C4-2B (cell line): ENCODE measurements around the gene FHL3.

Experiments
- H3K27ac ChIP-seq: fragments of 450-650 bp; 2 replicates; pipeline ENCODE4 v1.5.1; 2017
- ZFX ChIP-seq: fragments of 450-650 bp; IDR thresholded peaks from 2 replicates; pipeline ENCODE4 v1.6.1; 2017
- TF ChIP-seq, protein P1 (sequence below): fragments of 450-650 bp; conservative IDR thresholded peaks from 2 replicates; pipeline ENCODE4 v1.5.1; 2017; ENCODE audit warnings: mild to moderate bottlenecking

Gene FHL3, protein sequence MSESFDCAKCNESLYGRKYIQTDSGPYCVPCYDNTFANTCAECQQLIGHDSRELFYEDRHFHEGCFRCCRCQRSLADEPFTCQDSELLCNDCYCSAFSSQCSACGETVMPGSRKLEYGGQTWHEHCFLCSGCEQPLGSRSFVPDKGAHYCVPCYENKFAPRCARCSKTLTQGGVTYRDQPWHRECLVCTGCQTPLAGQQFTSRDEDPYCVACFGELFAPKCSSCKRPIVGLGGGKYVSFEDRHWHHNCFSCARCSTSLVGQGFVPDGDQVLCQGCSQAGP

DNA sequence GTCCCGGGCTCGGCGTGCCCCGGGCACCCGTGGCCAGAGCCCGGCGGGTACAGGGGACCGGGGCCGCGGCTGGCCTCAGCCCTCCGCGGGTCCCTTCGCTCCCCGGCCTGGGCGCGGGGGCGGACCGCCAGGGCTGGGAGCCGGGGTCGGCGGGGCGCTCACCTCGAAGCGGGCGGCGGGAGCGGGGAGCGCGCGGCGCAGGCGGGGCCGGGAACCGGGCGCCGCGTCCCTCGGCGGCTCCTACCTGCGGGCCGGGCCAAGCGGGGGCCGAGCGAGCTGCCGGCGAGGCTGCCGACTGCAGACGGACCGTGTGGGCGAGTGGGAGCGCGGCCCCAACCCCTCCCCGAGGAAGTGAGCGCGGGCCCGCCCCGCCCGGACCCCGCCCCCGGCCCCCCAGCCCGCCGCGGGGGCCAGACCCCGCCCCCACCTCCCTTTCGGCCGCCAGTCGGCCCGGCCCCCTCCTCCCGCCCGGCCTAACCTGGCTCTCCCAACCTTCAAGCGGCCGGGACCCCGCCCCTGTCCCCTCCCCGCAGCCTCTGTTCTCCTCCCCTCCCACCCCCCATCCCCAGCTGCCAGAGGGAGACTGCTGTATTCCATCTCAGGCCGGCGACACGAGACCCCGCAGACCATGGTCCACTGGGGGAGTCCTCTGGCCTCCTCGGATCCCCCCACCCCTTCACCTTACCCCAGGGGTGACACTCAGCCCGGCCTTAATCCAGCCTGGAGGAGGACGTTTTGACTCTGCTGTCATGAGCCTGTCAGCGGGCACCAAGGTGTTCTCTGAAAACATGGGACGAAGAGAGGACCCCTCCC is at the start of gene FHL3:
Gene FHL3 (minus strand): TSS at position 320 of the 813 bp plus-strand sequence. CDS start 6,102 bp downstream, outside the sequence.
- no peak for TF ChIP-seq ZFX
- TF ChIP-seq, protein P1, sequence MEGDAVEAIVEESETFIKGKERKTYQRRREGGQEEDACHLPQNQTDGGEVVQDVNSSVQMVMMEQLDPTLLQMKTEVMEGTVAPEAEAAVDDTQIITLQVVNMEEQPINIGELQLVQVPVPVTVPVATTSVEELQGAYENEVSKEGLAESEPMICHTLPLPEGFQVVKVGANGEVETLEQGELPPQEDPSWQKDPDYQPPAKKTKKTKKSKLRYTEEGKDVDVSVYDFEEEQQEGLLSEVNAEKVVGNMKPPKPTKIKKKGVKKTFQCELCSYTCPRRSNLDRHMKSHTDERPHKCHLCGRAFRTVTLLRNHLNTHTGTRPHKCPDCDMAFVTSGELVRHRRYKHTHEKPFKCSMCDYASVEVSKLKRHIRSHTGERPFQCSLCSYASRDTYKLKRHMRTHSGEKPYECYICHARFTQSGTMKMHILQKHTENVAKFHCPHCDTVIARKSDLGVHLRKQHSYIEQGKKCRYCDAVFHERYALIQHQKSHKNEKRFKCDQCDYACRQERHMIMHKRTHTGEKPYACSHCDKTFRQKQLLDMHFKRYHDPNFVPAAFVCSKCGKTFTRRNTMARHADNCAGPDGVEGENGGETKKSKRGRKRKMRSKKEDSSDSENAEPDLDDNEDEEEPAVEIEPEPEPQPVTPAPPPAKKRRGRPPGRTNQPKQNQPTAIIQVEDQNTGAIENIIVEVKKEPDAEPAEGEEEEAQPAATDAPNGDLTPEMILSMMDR: no peak
- peak within 1 kb of the TSS; percentile 32 for H3K27ac ChIP-seq

DNA sequence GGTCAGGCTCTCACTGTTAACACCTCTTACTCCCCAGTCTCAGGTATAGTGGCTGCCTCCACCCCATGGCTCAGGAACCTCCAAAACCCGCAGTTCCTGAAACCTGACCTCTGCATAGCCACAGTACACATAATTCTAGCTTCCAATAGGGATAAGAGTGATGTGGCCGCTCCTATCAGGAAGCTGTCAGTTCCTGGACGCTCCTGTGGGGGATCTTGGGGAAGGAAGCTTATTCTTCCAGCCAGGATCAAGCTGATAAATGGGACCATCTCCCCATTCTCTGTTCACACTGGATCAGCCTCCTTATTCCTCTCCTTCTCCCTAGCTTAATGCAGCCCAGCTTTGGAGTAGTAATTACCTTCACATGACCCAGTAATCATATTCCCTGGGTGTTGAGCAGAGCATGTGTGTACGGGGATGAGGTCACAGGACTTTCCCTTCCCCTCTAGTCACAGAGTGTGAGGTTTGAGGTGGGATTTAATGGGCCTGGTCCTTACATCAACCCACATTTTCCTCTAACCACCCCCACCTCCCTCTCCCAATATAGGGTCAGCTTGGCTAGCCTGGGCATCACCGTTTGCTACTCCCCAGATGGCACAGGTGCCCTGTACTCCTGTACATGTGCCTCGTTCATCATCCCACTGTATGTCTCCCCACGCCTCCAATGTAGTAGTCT is 48.2 kb upstream of the FHL3 start:
- peak overlapping the region; percentile 4; the same call in 1 of the 2 replicates for H3K27ac ChIP-seq
- TF ChIP-seq, protein P1: no peak
- TF ChIP-seq ZFX: no peak

- no peak for TF ChIP-seq ZFX
- TF ChIP-seq, protein P1: no peak
- H3K27ac ChIP-seq: peak overlapping the region; percentile 4; the same call in 1 of the 2 replicates
Observed at GRCh38 chr1:38052750-38053415, 47.6 kb upstream of the FHL3 start.

DNA sequence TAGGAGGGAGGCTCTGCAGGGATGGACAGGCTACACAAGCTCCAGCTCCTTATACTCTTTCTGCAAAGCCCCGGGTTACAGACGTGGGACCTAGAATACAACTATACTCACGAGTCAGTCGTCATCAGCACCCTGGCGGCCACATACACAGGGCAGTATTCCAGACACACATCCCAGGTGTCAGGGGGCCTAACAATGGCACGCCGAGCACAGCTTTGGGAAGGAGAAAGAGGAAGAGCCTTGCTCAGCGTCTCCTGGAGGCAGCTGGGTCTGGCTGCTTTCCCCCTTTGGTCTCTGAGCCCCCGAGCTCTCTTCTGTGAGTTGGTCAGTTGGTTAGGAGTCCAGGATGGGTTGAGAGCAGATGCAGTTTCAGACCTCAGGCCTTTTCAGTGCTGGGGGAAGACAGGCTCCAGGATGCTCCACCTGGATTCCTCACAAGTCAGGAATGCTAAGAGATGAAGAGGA is 45.8 kb upstream of the FHL3 start:
- TF ChIP-seq ZFX: no peak

DNA sequence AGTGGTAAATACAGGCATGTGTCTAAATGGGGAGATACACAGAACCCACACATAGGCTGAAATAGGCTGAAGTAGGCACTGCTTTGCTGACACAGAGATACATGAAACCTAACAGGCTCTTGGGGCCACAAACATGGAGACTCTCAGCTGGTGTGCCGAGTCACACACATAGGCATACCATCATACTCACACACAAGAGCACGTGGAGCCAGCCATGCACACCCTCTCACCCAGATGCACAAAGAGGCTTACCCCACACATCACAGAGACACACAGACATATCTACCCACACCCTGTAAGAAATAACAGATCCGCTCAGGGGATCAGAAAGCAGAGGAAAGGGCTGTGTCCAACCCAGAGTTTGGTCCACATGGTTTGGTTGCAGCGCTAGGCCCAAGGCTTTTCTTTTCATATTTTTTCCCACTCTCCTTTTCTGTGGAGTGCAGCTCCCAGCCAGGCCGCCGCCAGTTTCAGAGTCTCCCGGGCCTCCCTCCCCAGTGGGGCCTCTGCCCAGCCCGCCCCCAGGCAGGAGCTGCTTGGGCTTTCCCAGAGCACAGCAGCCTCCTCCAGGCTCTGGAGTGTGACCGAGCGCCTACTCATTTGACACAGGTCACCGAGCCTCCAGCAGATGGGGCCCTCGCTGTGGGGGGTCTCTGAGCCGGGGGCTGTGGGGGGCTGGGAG is 45.2 kb upstream of the FHL3 start:
- TF ChIP-seq, protein P1: no peak
- TF ChIP-seq ZFX: no peak
- H3K27ac ChIP-seq: no peak overlapping the region

More for the DNA sequence above, 45.8 kb upstream of the FHL3 start:
- no peak overlapping the region for H3K27ac ChIP-seq

GRCh38 chr1:38047603-38048141 is 42.4 kb upstream of the FHL3 start:
- H3K27ac ChIP-seq: peak overlapping the region; percentile 6; the same call in 1 of the 2 replicates
- TF ChIP-seq ZFX: no peak
- TF ChIP-seq, protein P1: no peak
